Caco-2 (cell line): Measurements from ENCODE around the gene AANAT. TPM values are rescaled to one million over a fixed set of nuclear protein-coding genes. Genes with fewer than 3 reads are reported as not detected.

ENCODE experiments used
- BruUV-seq: library from RNA; stranded (reverse); fragments of 400-500 nt; replicated peaks from 2 replicates; lab custom pipeline; 2021; lab: Mats Ljungman, UMichigan
- CTCF ChIA-PET: fragments of 300-600 bp; sonication (Branson Sonifier 250); formaldehyde crosslinking; loops from one replicate; lab custom pipeline; 2022; ENCODE audit warnings: antibody characterized with exemption; lab: Charles Lee
- POLR2A ChIA-PET: fragments of 300-600 bp; sonication (Branson Sonifier 250); formaldehyde crosslinking; loops from one replicate; lab custom pipeline; 2022; ENCODE audit warnings: antibody characterized with exemption; lab: Charles Lee
- DNase-seq, 2 experiments: peaks; one replicate each; pipeline versions ENCODE4 v3.0.0 to v3.0.0-alpha.2; 2020 to 2022
- H3K27me3 ChIP-seq: replicated peaks from 2 replicates; pipeline ENCODE4 v1.6.0; 2011; ENCODE audit warnings: low read length; ENCODE audit not compliant: control insufficient read depth, insufficient read depth
- H3K36me3 ChIP-seq: 2 replicates; pipeline ENCODE4 v1.5.1; 2011; ENCODE audit warnings: low read length; ENCODE audit not compliant: control insufficient read depth, insufficient read depth
- H3K4me1 ChIP-seq: fragments of 250-450 bp; sonication (Bioruptor Pico); 2 replicates; pipeline ENCODE4 v1.5.1; 2020; ENCODE audit warnings: mild to moderate bottlenecking
- H3K4me3 ChIP-seq: 2 replicates; pipeline ENCODE4 v1.5.1; 2011; ENCODE audit warnings: low read depth, mild to moderate bottlenecking, control low read depth, low read length
- H3K9me3 ChIP-seq: fragments of 250-450 bp; sonication (Bioruptor Pico); 2 replicates; pipeline ENCODE4 v1.5.1; 2020; ENCODE audit warnings: mild to moderate bottlenecking, moderate library complexity
- H3K27ac Mint-ChIP-seq: one replicate; pipeline ENCODE4 v1.8.0; 2022; ENCODE audit warnings: mixed read lengths; ENCODE audit not compliant: unreplicated experiment
- H3K27me3 Mint-ChIP-seq: one replicate; pipeline ENCODE4 v1.8.0; 2022; ENCODE audit warnings: mixed read lengths; ENCODE audit not compliant: insufficient read depth, unreplicated experiment
- H3K36me3 Mint-ChIP-seq: one replicate; pipeline ENCODE4 v1.8.0; 2022; ENCODE audit warnings: mild to moderate bottlenecking, mixed read lengths; ENCODE audit not compliant: insufficient read depth, unreplicated experiment
- H3K4me1 Mint-ChIP-seq: one replicate; pipeline ENCODE4 v1.8.0; 2022; ENCODE audit warnings: low read depth, mixed read lengths; ENCODE audit not compliant: unreplicated experiment
- H3K4me3 Mint-ChIP-seq: one replicate; pipeline ENCODE4 v1.8.0; 2022; ENCODE audit warnings: mild to moderate bottlenecking, moderate library complexity, mixed read lengths; ENCODE audit not compliant: unreplicated experiment
- H3K9me3 Mint-ChIP-seq: one replicate; pipeline ENCODE4 v1.8.0; 2022; ENCODE audit warnings: mixed read lengths; ENCODE audit not compliant: unreplicated experiment
- intact Hi-C: fragments of 100-400 bp; cut with micrococcal nuclease; formaldehyde crosslinking; loops from one replicate; pipeline ENCODE4 v1.10.0; 2022; ENCODE audit not compliant: unreplicated experiment
- total RNA-seq: library from RNA; stranded (reverse); gene quantifications from 2 replicates; pipeline ENCODE4 v1.2.3, GENCODE V29; 2022
- TF ChIP-seq, protein P1 (sequence below), 2 experiments: fragments of 200-600 bp in 1 of 2; IDR thresholded peaks; 1 replicate in 1 of 2; 2 replicates in 1 of 2; pipeline versions ENCODE4 v1.5.1 to v1.8.0; 2011 to 2022; ENCODE audit warnings: antibody characterized with exemption in 1 of 2, control low read depth in 1 of 2, inconsistent platforms in 1 of 2, low read depth in 1 of 2, low read length in 1 of 2, mild to moderate bottlenecking in 1 of 2, moderate library complexity in 1 of 2; ENCODE audit not compliant: insufficient read depth in 1 of 2, severe bottlenecking in 1 of 2, unreplicated experiment in 1 of 2

AANAT gene
- total RNA-seq, 1 experiment from 2014 or later = not detected

DNA sequence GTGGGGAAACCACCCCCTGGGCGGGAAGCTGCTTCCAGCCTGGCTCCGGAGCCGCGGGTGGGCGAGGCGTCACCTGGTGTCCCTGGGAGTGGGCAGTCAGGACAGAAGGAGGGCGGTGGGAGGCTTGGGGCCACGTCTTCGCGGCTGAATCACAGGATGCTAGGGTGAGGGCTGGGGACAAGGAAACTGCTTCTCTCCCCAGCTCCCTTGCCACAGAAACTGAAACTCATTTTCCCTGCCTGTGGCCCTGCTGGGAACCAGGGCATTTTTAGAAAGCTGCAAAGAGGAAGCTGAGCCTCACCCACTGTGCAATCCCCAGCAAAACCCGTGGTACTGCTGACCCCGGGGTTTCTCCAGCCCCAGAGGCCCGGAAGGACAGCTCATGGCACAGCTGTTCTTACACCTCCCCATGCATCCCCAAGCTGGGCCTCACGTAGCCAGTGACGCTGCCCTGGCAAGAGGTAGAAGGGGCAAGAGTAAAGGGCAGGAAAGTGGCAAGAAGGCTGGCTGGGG, 25.6 kb downstream of the AANAT start:
- H3K4me3 ChIP-seq = no peak overlapping the region
- DNase-seq = no peak
- BruUV-seq = no TSS peak
- Mint-ChIP-seq H3K9me3 (no peaks in the 10 kb centered on the region), H3K27ac (no peak overlapping the region), H3K27me3 (no peaks in the 10 kb centered on the region), H3K36me3 (peaks cover 12% of the 10 kb centered on the region), H3K4me1 (no peaks in the 10 kb centered on the region), H3K4me3 (no peak overlapping the region)
- ChIA-PET CTCF (interaction anchor here (0.9 to 1.5 kb wide), 3 partner anchors 16 to 34 kb away, joined by 3 to 5 read pairs (median 3); no protein-coding TSS in a partner anchor), POLR2A (no interaction called here)
- TF ChIP-seq, protein P1, sequence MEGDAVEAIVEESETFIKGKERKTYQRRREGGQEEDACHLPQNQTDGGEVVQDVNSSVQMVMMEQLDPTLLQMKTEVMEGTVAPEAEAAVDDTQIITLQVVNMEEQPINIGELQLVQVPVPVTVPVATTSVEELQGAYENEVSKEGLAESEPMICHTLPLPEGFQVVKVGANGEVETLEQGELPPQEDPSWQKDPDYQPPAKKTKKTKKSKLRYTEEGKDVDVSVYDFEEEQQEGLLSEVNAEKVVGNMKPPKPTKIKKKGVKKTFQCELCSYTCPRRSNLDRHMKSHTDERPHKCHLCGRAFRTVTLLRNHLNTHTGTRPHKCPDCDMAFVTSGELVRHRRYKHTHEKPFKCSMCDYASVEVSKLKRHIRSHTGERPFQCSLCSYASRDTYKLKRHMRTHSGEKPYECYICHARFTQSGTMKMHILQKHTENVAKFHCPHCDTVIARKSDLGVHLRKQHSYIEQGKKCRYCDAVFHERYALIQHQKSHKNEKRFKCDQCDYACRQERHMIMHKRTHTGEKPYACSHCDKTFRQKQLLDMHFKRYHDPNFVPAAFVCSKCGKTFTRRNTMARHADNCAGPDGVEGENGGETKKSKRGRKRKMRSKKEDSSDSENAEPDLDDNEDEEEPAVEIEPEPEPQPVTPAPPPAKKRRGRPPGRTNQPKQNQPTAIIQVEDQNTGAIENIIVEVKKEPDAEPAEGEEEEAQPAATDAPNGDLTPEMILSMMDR (IDR thresholded peaks at IDR 0.05; ENCODE audit: insufficient read depth in 1 of 2, low read depth in 1 of 2, low read length in 1 of 2, severe bottlenecking in 1 of 2, unreplicated experiment in 1 of 2) = no peak
- no peaks in the 10 kb centered on the region for H3K9me3 ChIP-seq
- intact Hi-C loops = no loop called here
- H3K36me3 ChIP-seq = no peaks in the 10 kb centered on the region
- H3K27me3 ChIP-seq = no peaks in the 10 kb centered on the region
- peaks cover 11% of the 10 kb centered on the region for H3K4me1 ChIP-seq

DNA sequence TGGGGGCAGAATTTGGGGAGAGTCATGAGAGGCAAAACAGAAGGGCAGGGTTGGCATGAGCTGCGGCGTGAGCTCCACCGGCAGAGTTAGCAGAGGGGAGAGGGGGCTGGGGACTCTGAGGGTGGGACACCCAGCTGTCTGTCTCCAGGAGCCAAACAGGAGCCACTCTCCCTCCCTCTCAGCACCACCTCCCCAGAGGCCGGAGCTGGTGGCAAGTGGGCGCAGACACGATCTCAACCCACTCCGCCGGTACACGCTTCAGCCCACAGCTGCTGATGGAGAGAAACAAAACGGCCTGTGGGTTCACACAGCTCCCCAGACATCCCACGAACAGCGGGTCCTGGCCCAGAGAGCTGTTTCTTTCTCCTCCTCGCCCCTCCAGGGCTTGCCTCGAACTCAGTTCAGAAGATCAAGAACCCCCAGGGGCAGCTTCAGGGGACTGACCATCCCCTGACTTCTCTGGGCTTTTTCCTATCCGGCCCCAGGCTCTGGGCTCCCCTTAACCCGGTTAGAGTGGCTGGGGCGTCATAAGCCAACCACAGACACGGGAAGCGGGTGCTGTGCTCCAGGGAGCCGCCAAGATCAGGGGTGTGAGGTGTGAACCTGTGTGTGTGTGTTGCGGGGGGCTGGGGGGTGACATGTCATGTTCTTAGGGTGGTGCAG, 26.2 kb downstream of the AANAT start:
- Histone ChIP-seq H3K36me3 (no peaks in the 10 kb centered on the region), H3K27me3 (no peaks in the 10 kb centered on the region), H3K4me1 (peaks cover 17% of the 10 kb centered on the region), H3K9me3 (no peaks in the 10 kb centered on the region), H3K4me3 (no peak overlapping the region)
- no peak overlapping the region for H3K4me3 Mint-ChIP-seq
- no peak for DNase-seq
- TF ChIP-seq, protein P1 (IDR thresholded peaks at IDR 0.05; ENCODE audit: insufficient read depth in 1 of 2, low read depth in 1 of 2, low read length in 1 of 2, severe bottlenecking in 1 of 2, unreplicated experiment in 1 of 2) = no peak
- BruUV-seq = no TSS peak
- no peaks in the 10 kb centered on the region for H3K27me3 Mint-ChIP-seq
- CTCF ChIA-PET = interaction anchor here (0.5 to 1.5 kb wide), 4 partner anchors 15 to 173 kb away, joined by 3 to 5 read pairs (median 3); no protein-coding TSS in a partner anchor
- POLR2A ChIA-PET = no interaction called here
- H3K27ac Mint-ChIP-seq = no peak overlapping the region
- H3K9me3 Mint-ChIP-seq = no peaks in the 10 kb centered on the region
- H3K4me1 Mint-ChIP-seq = peaks cover 4% of the 10 kb centered on the region
- intact Hi-C loops = no loop called here
- peaks cover 16% of the 10 kb centered on the region for H3K36me3 Mint-ChIP-seq

- Mint-ChIP-seq H3K9me3 (no peaks in the 10 kb centered on the region), H3K4me3 (no peak overlapping the region), H3K36me3 (peaks cover 13% of the 10 kb centered on the region), H3K4me1 (peaks cover 15% of the 10 kb centered on the region), H3K27me3 (no peaks in the 10 kb centered on the region), H3K27ac (no peak overlapping the region)
- POLR2A ChIA-PET = no interaction called here
- DNase-seq = no peak
- H3K9me3 ChIP-seq = no peaks in the 10 kb centered on the region
- intact Hi-C loops = no loop called here
- TF ChIP-seq, protein P1 (IDR thresholded peaks at IDR 0.05; ENCODE audit: insufficient read depth in 1 of 2, low read depth in 1 of 2, low read length in 1 of 2, severe bottlenecking in 1 of 2, unreplicated experiment in 1 of 2) = no peak
- no peaks in the 10 kb centered on the region for H3K36me3 ChIP-seq
- CTCF ChIA-PET = no interaction called here
- peaks cover 33% of the 10 kb centered on the region for H3K4me1 ChIP-seq
- no peaks in the 10 kb centered on the region for H3K27me3 ChIP-seq
- no TSS peak for BruUV-seq
- H3K4me3 ChIP-seq = no peak overlapping the region
These were observed 28.4 kb downstream of the AANAT start for GRCh38 chr17:76495663-76496400.
